AG08396 (cell line): Measurements from ENCODE around the gene UGT3A1.
"Not testable (repeated sequence)": the region's sequence is repeated elsewhere in the genome, so short reads cannot be mapped to it uniquely, and the experiment has no call there.

Experiments
- DNase-seq: peaks from one replicate; pipeline ENCODE4 v3.0.0; 2012; ENCODE audit warnings: low spot score, mixed read lengths

Gene UGT3A1

GRCh38 chr5:35987776-35988175 lies 3.4 kb downstream of the UGT3A1 start:
- no peak for DNase-seq

DNA sequence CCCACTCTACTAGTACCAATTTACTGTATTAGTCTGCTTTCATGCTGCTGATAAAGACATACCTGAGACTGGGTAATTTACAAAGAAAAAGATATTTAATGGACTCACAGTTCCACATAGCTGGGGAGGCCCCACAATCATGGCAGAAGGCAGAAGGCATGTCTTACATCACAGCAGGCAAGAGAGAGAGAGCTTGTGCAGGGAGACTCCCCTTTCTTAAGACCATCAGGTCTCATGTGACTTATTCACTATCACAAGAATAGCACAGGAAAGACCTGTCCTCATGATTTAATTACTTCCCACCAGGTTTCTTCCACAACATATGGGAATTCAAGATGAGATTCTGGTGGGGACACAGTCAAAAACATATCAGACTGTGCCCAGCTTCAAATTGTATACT lies 11.5 kb downstream of the UGT3A1 start:
- no peak for DNase-seq

- not testable (repeated sequence) for DNase-seq
Observed at GRCh38 chr5:35976859-35977258, 14.3 kb downstream of the UGT3A1 start.

DNA sequence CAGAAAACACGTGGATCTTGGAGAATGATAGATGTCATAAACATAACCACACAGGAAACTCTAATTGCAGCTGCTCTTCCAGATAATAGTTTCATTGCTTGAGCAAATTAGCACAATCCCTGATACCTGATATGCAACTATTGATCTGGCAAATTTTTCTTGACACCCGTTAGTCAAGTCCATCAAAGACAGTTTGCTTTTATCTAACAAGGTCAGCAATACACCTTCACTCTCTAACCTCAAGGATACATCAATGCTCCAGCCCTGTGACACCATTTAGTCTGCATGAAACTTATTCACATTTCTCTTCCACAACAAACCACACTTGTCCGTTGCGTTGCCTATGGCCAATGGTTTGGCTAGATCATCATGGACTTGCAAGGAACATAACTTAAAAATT lies 16.6 kb downstream of the UGT3A1 start:
- no peak for DNase-seq

DNA sequence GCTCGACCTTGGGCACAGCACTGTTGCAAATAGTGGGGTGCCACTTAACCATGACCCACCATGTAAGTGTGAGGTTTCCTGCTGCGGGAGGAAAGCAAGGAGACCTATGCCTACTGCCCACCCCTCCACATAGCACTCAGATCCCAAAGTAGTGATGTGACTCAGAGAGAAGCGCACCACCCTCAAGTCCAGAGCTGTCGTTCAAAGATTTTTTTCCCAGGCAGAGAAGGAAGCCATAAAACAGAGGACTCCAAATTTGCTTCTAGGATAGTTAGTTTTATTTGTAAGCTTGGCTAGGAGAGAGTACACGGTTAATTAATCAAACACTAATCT lies 19.3 kb downstream of the UGT3A1 start:
- DNase-seq, result no peak

DNA sequence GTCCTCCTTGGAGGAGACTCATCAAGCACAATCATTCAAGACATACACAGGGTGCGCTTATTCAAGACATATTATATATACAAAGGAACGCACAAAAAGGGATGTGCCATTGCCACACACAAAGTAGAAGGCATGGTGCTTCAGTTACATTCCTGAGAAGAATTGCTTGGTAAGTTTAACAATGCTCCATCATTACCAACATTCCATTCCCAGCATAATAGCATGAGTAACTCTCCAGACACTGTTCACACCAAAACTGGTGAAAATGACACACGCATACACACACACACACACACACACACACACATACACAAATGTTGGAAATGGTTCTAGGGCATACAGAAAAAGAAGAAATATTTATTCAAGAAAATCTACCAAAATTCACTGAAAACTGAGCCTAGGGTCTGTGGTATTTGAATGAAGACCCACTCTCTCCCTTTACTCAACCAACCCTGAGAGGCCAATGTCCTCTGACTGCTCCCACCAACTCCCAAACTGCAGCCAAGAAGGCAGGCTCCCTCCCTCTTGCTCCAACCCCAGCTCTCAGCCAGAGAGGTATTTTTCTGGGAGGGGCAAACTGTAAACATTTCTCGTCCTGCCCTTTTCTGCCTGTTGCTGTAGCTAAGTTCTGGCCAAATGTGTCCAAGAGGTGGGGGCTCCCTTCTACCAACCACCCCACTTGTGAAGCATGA lies 19.9 kb downstream of the UGT3A1 start:
- no peak for DNase-seq

DNA sequence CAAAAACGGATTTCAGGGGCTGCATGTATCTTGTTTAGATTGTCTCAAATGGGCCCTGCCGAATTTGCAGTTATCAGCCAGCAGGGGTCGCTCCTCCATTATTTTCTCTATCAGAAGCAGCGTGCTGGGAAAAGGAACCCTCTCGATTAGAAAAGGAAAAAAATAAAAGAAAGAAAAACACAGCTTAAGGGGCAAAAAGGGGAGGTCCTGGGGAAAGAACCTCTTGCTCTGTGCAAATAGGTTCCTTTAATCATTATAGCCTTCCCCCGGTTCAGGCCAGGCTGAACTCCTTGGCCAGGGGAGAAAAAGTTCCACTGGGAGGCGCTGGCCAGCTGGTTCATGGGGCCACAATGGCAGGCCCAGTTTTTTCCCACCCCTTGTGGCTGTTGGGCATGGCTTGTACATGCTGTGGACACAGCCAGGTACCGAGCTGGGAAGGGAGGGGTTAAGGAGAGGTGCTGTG lies 27.8 kb downstream of the UGT3A1 start:
- no peak for DNase-seq

DNA sequence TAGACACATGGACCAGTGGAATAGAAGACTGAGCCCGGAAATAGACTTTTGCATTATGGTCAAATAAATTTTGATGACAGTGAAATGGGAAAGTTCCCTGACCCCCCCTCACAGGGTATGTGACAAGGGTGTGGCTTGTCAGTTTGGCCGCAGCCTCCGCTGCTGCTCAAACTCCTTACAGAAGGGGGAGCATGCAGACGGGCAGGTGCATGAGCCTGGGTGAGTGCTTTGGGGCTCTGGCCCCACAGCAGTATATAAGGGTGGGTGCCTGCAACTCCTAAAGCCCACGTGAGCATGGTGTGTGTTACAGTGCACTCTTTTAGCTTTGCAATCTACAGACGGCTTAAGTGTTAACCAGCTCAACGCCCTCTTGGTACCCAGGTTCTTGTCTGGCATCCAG lies 30.9 kb downstream of the UGT3A1 start:
- DNase-seq, result no peak

GRCh38 chr5:35956429-35956828 lies 34.8 kb downstream of the UGT3A1 start:
- no peak for DNase-seq

GRCh38 chr5:35954175-35954574 lies 37.0 kb downstream of the UGT3A1 start:
- no peak for DNase-seq

DNA sequence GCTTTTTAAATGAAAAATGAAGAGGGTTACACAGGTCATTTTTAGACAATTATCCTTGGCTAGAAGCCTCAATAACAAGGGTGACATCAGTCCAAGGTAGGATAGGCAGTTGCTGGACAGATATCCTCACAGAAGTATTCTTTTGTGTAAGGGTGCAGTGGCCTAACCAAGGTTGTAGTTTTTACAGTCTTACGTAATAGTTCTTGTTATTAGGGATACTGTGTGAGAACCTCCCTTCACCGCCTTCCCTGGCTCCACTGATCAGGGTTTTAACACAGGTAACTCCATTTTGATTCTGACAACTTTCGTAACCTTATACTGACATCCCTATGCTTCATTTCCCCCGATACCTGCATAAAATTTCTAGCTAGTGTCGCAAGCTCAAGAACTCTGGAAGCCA lies 44.1 kb downstream of the UGT3A1 start:
- DNase-seq, result no peak

DNA sequence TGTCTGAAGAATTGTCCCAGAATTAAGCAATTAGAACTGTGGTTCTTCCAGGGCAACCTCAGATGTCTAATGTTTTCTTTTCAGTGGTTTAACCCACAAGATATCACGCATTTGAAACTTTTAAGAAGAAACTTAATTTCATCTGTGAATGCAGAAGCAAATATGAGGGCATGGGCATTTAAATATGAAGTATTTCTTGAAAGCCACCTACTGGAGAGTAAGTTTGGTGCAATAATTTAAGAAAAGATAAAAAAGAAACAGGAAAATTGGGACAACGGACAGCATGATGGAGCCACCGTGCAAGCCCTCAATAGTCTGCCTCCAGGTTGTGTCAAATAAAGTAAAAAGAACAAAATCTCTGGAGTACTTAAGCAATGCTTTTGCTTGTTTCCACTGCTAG lies 51.6 kb downstream of the UGT3A1 start:
- DNase-seq, result no peak

DNA sequence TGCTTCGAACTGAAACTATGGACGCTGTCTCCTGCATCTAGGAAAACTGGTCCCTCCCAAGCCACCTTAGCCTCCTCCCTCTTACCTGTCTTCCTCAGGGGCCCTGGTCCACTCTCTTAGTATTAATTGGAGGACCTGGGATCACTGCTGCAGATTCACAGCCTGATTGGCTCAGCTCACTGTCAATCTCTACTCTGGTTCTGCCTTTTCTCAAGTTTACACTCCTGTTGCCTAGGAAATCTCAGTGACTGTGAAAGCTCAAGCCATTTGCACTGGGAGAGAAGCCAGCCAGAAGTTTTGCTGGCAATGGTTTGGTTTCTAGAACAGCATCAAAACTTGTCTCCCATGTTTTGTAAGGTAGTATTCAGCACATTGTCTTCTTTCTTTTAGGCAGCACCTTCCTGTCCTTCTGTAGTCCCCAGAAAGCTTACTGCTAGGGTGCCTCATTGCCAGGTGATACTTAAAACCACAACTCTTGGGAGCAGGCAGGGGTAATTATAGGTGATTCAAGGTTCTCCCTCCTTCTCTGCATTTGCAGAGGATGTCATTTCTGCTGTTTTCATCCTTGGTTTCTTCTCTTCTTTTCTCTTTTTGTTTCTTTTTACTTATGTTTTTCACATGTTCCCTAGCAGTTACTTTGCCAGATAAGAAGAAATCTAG lies 52.5 kb downstream of the UGT3A1 start, which contains the start of gene CAPSL:
Gene CAPSL, minus strand, starts transcription at position 55 of the 660 bp plus-strand sequence. CDS start 17,502 bp downstream, outside the sequence.
- DNase-seq, result peak; percentile 50

DNA sequence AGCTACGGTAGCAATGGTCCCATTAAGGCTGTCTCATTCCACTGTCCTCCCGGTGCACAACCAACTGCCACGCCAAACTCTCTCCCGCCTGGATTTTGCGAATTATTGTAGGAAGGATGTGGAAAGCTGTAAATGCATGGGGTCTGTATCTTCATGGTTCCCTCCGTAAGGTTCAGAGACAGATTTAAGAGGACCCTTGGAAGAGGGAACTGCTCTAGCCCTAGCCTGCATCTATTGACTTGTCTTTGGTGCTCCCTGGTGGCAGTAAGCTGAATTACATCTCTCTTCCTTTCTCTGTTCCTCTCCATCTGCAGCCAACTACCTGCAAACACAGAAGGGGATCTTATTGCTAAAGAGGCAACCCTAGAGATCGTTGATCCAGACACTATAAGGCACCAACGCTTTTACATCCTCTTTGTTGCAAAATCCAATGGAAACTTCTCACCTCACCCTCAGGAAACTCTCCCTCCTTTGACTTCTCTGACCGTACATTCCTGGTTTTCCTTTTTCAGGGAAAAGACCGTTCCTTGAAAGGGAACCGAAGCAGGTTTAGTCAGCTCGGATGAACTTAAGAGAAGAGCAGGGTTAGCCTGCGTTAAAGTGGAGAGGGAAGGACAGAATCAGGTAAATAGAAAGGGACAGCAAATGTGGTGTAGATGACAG lies 64.7 kb downstream of the UGT3A1 start:
- peak; percentile 53 for DNase-seq

DNA sequence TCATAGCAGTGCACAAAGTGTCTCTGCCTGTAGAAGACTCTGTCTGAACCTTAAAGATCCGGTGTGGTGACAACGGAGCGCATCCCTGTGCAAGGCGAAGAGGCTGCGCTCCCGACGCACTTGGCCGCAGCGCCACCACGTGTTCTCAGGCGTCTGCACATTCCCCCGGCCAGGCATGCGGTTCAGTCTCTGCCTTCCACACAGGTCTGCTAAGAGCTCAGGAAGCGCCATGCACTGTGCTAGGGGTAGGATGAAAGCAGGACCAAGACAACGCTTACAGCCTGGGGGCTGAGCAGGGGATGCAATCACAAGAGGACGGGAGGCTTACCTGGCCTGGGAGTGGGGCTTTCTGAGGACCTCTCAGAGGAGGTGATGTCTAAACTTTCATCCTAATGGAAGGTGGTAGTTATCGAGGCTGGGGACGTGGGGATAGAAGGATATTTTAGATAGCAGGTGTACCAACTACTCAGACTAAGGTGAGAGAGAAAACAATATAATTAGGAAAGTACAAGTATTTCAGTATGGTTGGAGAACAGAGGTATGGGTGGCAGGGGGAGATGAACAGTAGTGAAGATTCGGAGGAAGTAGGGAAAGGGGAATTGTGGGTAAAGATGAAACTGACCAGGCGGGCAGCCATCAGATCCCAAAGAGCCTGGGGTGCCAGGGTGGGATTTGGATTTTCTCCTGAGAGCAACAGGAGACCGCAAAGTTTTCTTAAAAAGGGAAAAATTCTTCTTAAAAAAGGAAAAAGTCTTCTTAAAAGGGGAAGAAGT lies 66.1 kb downstream of the UGT3A1 start:
- DNase-seq, result peak; percentile 78

DNA sequence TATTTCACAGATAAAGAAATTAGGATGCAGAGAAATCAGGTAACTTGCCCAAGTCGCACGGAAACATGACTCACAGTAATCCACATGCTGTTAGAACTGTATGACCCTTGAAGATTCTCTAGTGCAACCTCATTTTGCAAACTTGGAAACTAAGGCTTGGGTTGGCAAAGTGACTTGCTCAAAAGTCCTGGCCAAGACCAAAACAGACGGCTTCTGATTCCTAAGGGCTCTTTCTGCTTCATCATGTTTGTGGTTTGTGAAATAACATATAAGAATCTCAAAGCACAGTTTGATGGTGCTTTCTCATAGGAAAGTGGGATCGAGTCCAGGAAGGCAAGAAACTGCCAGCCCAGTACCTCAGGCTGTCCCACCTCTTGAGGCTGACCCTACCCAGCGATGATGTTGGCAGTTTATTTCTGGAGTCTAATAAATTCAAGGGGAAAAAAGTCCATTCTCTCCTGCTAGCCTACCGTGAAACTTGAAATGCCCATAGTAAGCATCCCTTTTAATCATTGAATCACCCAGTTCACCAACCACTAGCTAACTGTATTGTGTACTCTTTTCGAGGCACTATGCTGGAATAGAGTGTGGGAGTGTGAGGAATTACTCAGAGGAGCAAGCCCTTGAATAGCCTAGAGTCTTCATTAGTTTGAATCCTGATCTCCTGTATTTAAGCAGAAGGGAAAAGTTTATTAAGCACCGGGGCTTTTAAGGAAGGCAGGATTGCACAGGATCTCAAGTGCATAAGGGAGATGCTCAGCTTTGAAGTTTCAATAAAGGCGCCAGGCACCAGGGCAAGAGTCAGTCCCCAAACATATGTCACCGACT lies 66.9 kb downstream of the UGT3A1 start:
- peak; percentile 38 for DNase-seq

GRCh38 chr5:35922468-35922867 lies 68.7 kb downstream of the UGT3A1 start:
- no peak for DNase-seq

DNA sequence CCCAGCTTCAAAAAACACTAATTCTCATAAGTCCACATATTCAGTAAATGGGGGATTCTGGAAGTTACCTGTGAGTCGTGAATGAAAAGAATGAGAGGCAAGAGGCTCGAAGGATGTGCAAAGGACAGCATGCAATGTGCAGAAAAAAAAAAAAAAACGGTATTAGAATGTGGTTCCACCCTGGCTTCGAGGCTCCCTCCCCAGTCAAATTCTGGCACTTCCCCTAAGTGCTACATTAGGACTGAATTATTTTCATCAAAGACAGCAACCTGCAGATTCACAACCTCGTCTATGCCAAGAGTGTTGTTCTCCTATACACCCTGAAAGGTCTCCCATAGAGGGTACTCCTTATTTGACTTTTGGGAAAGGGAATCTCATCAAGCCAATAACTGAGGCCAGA lies 69.3 kb downstream of the UGT3A1 start:
- DNase-seq, result no peak

DNA sequence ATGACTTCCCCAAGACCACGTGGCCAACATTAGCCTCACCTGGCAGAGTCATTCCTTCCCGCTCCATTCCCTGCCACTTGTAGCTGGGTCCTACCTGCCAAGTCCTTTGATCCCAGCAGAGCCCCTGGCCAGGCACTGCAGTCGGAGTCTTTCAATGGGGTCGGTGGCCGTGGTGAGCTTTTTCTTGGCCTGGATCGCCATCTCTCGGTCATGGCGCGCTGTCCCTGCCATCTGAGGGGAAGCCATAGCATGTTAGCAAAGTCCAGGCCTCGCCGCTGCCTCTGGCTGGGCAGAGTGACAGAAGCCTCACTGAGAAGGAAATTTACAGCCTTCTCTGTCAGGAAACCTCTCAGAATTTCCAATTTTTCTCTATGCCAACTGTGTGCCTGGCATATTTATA lies 70.3 kb downstream of the UGT3A1 start:
- DNase-seq, result no peak

DNA sequence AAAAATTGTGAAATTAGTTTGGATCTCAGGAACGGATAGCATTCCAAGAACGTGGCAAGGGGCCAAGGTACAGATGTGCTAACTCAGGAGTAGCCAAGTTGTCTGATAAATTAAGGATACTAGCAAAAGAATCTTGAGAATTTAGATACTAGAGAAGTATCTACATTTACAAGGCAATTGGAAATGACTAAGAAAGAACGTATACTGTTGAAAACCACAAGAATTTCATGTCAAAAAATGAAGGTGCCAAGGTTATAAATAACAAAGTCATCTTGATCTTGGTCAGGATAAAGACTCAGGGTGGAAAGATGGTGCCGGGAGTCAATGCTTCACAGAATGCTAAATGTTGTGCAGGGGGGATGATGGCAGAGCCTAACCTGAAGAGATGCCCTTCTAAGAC lies 72.0 kb downstream of the UGT3A1 start:
- peak; percentile 60 for DNase-seq

GRCh38 chr5:35908814-35909213 lies 82.4 kb downstream of the UGT3A1 start:
- DNase-seq, result no peak

- DNase-seq, result no peak
Observed at GRCh38 chr5:35908228-35908627, 83.0 kb downstream of the UGT3A1 start.
